Stomach (tissue), 4 donors: ENCODE results near the gene IPPK.

Experiments
- CTCF ChIP-seq, 7 experiments: fragments of 450-650 bp in 4 of 7; fragments of 200-600 bp in 3 of 7; sonication (generic) in 3 of 7; IDR thresholded peaks; one replicate each; pipeline ENCODE4 v1.5.1; 2016 to 2019; ENCODE audit warnings: antibody characterized with exemption in 7 of 7, control low read depth in 2 of 7, mild to moderate bottlenecking in 1 of 7
- EP300 ChIP-seq: sonication (generic); formaldehyde crosslinking; IDR thresholded peaks from one replicate; pipeline ENCODE4 v1.6.1; 2017; ENCODE audit warnings: antibody characterized with exemption
- POLR2A ChIP-seq, 4 donors: fragments of 450-650 bp; IDR thresholded peaks; one replicate each; pipeline ENCODE4 v1.6.1; 2016; ENCODE audit warnings: antibody characterized with exemption in 4 of 4, control low read depth in 2 of 4, mild to moderate bottlenecking in 1 of 4, moderate library complexity in 1 of 4

GRCh38 chr9:92615790-92616189 lies 54.1 kb downstream of the IPPK start:
- TF ChIP-seq EP300 = no peak
- TF ChIP-seq POLR2A (IDR thresholded peaks at IDR 0.05) = no peak
- TF ChIP-seq CTCF (IDR thresholded peaks at IDR 0.05) = no peak
